ENCODE data around the gene IPO5. TPM values are rescaled to one million over a fixed set of nuclear protein-coding genes. Genes with fewer than 3 reads are reported as not detected.
"Not testable (repeated sequence)": the region's sequence is repeated elsewhere in the genome, so short reads cannot be mapped to it uniquely, and the experiment has no call there.

Gene IPO5
- polyA plus RNA-seq, 6 donors from 2014 or later: 28.1 to 48.7 (median 31.5) TPM

GRCh38 chr13:97935071-97935470 lies 18.4 kb upstream of the IPO5 start:
- Mint-ChIP-seq H3K36me3 (no peaks in the 10 kb centered on the region), H3K4me1 (peaks cover 0 to 3% (median 0%) of the 10 kb centered on the region in 3 donors), H3K27ac (no peak overlapping the region), H3K4me3 (no peak overlapping the region), H3K27me3 (peaks cover 12 to 58% (median 13%) of the 10 kb centered on the region in 3 donors), H3K9me3 (peaks cover 0 to 2% (median 0%) of the 10 kb centered on the region in 7 donors)
- no peak for ATAC-seq (ENCODE audit: low read depth in 2 of 2)
- DNase-seq: no peak

DNA sequence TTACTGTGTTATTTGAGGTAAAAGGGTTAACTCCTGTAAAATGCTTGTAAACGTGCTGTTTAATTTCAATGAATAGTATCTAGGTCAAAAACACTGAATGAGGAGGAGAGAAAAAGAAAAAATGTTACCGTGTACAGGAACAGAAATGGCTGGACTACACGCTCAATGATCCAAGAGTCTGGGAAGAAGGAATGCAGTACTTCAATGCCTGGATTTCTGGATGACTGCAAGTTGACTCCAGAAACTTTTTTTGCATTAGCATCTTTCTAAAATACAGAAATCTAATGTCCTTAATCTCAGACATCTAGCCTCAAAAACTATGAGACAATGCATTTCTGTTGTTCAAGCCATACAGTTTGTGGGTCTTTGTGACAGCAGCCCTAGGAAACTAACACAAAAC lies 17.4 kb upstream of the IPO5 start:
- no peaks in the 10 kb centered on the region for H3K36me3 Mint-ChIP-seq
- ATAC-seq (ENCODE audit: low read depth in 2 of 2) (no peak), DNase-seq (no peak)
- no peak overlapping the region for H3K4me3 Mint-ChIP-seq
- H3K9me3 Mint-ChIP-seq: peaks cover 0 to 2% (median 0%) of the 10 kb centered on the region in 7 donors
- peaks cover 10 to 56% (median 15%) of the 10 kb centered on the region in 3 donors for H3K27me3 Mint-ChIP-seq
- H3K4me1 Mint-ChIP-seq: peaks cover 0 to 3% (median 0%) of the 10 kb centered on the region in 3 donors
- H3K27ac Mint-ChIP-seq: no peak overlapping the region

- Mint-ChIP-seq H3K9me3 (peaks cover 0 to 2% (median 0%) of the 10 kb centered on the region in 7 donors), H3K4me3 (no peak overlapping the region), H3K36me3 (no peaks in the 10 kb centered on the region), H3K27me3 (peaks cover 6 to 38% (median 7%) of the 10 kb centered on the region in 3 donors), H3K4me1 (peaks cover 0 to 3% (median 0%) of the 10 kb centered on the region in 3 donors), H3K27ac (no peak overlapping the region)
- ATAC-seq (ENCODE audit: low read depth in 2 of 2) (no peak), DNase-seq (no peak)
These were observed 14.6 kb upstream of the IPO5 start for GRCh38 chr13:97938706-97939475.

- H3K4me1 Mint-ChIP-seq: no peaks in the 10 kb centered on the region
- H3K36me3 Mint-ChIP-seq: no peaks in the 10 kb centered on the region
- H3K27ac Mint-ChIP-seq: no peak overlapping the region
- no peak overlapping the region for H3K4me3 Mint-ChIP-seq
- ATAC-seq (ENCODE audit: low read depth in 2 of 2) (no peak), DNase-seq (no peak)
- H3K27me3 Mint-ChIP-seq: peaks cover 0 to 8% (median 6%) of the 10 kb centered on the region in 3 donors
- H3K9me3 Mint-ChIP-seq: peaks cover 0 to 7% (median 5%) of the 10 kb centered on the region in 7 donors
These were observed 9.0 kb upstream of the IPO5 start for GRCh38 chr13:97944396-97945029.

- no peak overlapping the region for H3K4me3 Mint-ChIP-seq
- H3K9me3 Mint-ChIP-seq: peaks cover 0 to 10% (median 7%) of the 10 kb centered on the region in 7 donors
- ATAC-seq (ENCODE audit: low read depth in 2 of 2) (no peak), DNase-seq (no peak)
- H3K36me3 Mint-ChIP-seq: peaks cover 0 to 5% of the 10 kb centered on the region in 2 donors
- H3K27me3 Mint-ChIP-seq: peaks cover 0 to 5% (median 3%) of the 10 kb centered on the region in 3 donors
- peak overlapping the region in 1 of 6 donors; percentile 32 for H3K27ac Mint-ChIP-seq
- H3K4me1 Mint-ChIP-seq: peaks cover 0 to 3% (median 0%) of the 10 kb centered on the region in 3 donors
These were observed 8.1 kb upstream of the IPO5 start for GRCh38 chr13:97945342-97945741.

DNA sequence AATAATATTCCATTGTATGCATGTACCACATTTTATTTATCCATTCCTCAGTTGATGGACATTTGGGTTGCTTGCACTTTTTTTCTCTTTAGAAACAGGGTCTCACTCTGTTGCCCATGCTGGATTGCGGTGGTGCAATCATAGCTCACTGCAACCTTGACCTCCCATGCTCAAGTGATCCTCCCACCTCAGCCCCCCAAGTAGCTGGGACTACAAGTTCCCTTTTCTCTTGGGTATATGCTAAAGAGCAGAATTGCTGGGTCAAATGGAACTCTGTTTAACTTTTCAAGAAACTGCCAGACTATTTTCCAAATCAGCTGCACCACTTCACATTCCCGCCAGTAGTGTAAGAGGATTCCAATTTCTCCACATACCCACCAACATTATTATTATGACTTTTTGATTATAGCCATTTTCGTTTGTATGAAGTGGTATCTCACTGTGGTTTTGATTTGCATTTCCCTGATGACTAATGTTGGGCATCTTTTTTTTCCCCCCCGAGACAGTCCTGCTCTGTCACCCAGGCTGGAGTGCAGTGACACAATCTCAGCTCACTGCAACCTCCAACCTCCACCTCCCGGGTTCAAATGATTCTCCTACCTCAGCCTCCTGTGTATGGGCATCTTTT lies 7.6 kb upstream of the IPO5 start:
- Mint-ChIP-seq H3K4me3 (no peak overlapping the region), H3K36me3 (peaks cover 0 to 7% of the 10 kb centered on the region in 2 donors), H3K4me1 (peaks cover 0 to 3% (median 0%) of the 10 kb centered on the region in 3 donors), H3K9me3 (peaks cover 0 to 11% (median 8%) of the 10 kb centered on the region in 7 donors), H3K27me3 (peaks cover 0 to 8% (median 5%) of the 10 kb centered on the region in 3 donors), H3K27ac (no peak overlapping the region)
- DNase-seq (no peak), ATAC-seq (ENCODE audit: low read depth in 2 of 2) (no peak)

GRCh38 chr13:97946951-97947588 lies 6.4 kb upstream of the IPO5 start:
- Mint-ChIP-seq H3K4me1 (peaks cover 0 to 3% (median 0%) of the 10 kb centered on the region in 3 donors), H3K36me3 (peaks cover 0 to 7% of the 10 kb centered on the region in 2 donors), H3K27me3 (peaks cover 5 to 8% (median 5%) of the 10 kb centered on the region in 3 donors), H3K9me3 (peaks cover 0 to 12% (median 10%) of the 10 kb centered on the region in 7 donors), H3K4me3 (no peak overlapping the region), H3K27ac (no peak overlapping the region)
- no peak for DNase-seq
- ATAC-seq (ENCODE audit: low read depth in 2 of 2): no peak

DNA sequence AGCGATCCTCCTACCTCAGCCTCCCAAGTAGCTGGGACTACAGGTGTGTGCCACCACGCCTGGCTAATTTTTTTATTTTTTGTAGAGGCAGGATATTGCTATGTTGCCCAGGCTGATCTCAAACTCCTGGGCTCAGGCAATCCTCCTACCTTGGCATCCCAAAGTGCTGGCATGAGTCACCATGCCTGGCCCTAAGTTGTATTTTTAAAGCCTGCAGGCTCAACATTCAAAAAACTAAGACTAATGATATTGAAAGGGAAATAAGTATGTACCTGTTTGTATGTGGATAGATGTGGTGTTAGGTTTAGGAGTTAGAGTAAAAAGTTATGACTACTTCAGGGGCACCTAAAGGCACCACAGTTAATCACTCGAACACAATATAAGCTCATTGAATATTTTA lies 5.4 kb upstream of the IPO5 start:
- Mint-ChIP-seq H3K4me1 (peaks cover 0 to 3% (median 0%) of the 10 kb centered on the region in 3 donors), H3K36me3 (peaks cover 0 to 7% of the 10 kb centered on the region in 2 donors), H3K27ac (peak overlapping the region in 1 of 6 donors; percentile 22), H3K9me3 (peaks cover 0 to 12% (median 10%) of the 10 kb centered on the region in 7 donors), H3K4me3 (no peak overlapping the region), H3K27me3 (peaks cover 5 to 8% (median 5%) of the 10 kb centered on the region in 3 donors)
- ATAC-seq (ENCODE audit: low read depth in 2 of 2): no peak
- DNase-seq: no peak

DNA sequence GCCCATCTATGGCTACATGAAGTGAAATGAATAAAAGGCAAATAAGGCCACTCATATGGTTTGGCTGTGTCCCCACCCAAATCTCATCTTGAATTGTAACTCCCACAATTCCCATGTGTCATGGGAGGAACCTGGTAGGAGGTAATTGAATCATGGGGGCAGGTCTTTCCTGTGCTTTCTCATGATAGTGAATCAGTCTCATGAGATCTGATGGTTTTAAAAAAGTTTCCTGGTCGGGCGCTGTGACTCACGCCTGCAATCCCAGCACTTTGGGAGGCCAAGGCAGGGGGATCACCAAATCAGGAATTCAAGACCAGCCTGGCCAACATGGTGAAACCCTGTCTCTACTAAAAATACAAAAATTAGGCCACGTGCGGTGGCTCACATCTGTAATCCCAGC lies 4.2 kb upstream of the IPO5 start:
- not testable (repeated sequence) for DNase-seq; H3K4me1 Mint-ChIP-seq; H3K27ac Mint-ChIP-seq; ATAC-seq (ENCODE audit: low read depth in 2 of 2); H3K27me3 Mint-ChIP-seq; H3K4me3 Mint-ChIP-seq; H3K36me3 Mint-ChIP-seq
- peaks cover 0 to 12% (median 8%) of the 10 kb centered on the region in 7 donors for H3K9me3 Mint-ChIP-seq

DNA sequence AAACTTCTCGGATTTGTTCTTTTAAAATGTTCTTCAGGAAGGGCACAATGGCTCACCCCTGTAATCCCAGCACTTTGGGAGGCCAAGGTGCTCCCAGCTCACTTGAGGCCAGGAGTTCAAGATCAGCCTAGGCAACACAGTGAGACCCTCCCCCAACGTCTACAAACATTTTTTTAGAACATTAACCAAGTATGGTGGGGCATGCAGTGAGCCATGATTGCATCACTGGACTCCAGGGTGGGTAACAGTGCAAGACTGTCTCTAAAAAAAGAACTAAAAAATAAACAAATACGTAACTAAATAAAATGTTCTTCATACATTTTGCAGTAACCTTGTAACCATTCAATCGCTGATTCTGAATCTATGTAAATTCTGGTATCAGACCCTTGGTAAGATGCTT lies 2.1 kb upstream of the IPO5 start:
- H3K4me3 Mint-ChIP-seq: no peak overlapping the region

GRCh38 chr13:97952831-97953230 lies 644 bp upstream of the IPO5 start:
- H3K36me3 Mint-ChIP-seq; H3K4me1 Mint-ChIP-seq; ATAC-seq (ENCODE audit: low read depth in 2 of 2); H3K27ac Mint-ChIP-seq; H3K4me3 Mint-ChIP-seq; H3K9me3 Mint-ChIP-seq; DNase-seq; H3K27me3 Mint-ChIP-seq: not testable (repeated sequence)

More for the DNA sequence above, 2.1 kb upstream of the IPO5 start:
- H3K4me1 Mint-ChIP-seq: peaks cover 0 to 3% (median 0%) of the 10 kb centered on the region in 3 donors
- H3K27ac Mint-ChIP-seq: no peak overlapping the region
- H3K9me3 Mint-ChIP-seq: peaks cover 0 to 6% (median 4%) of the 10 kb centered on the region in 7 donors
- DNase-seq: no peak
- peaks cover 5 to 10% (median 8%) of the 10 kb centered on the region in 3 donors for H3K27me3 Mint-ChIP-seq
- H3K36me3 Mint-ChIP-seq: peaks cover 0 to 7% of the 10 kb centered on the region in 2 donors
- ATAC-seq (ENCODE audit: low read depth in 2 of 2): no peak

- Mint-ChIP-seq H3K4me3 (no peak overlapping the region), H3K9me3 (no peaks in the 10 kb centered on the region), H3K36me3 (no peaks in the 10 kb centered on the region), H3K27ac (no peak overlapping the region), H3K4me1 (no peaks in the 10 kb centered on the region), H3K27me3 (peaks cover 12 to 17% (median 13%) of the 10 kb centered on the region in 3 donors)
- no peak for ATAC-seq (ENCODE audit: low read depth in 2 of 2)
- DNase-seq: no peak
These were observed 7.9 kb downstream of the IPO5 start for GRCh38 chr13:97961340-97961739.

GRCh38 chr13:97962887-97963286 lies 9.4 kb downstream of the IPO5 start:
- no peak for ATAC-seq (ENCODE audit: low read depth in 2 of 2)
- H3K9me3 Mint-ChIP-seq: peaks cover 0 to 3% (median 0%) of the 10 kb centered on the region in 7 donors

More at GRCh38 chr13:97962887-97963286, 9.4 kb downstream of the IPO5 start:
- Mint-ChIP-seq H3K4me1 (no peaks in the 10 kb centered on the region), H3K36me3 (no peaks in the 10 kb centered on the region), H3K27ac (no peak overlapping the region), H3K4me3 (no peak overlapping the region), H3K27me3 (peaks cover 18 to 26% (median 23%) of the 10 kb centered on the region in 3 donors)
- DNase-seq: no peak

Data from naive B cell (primary cell).